Measurements from ENCODE around the gene SLC38A5. TPM values are rescaled to one million over a fixed set of nuclear protein-coding genes. Genes with fewer than 3 reads are reported as not detected.

The SLC38A5 gene
- total RNA-seq, 5 donors from 2014 or later (not counting 1 experiment from before 2014, with no cell fraction given), result 18.0 to 37.0 (median 26.5) TPM

GRCh38 chrX:48508400-48509244 is 38.6 kb upstream of the SLC38A5 start, which contains the start of gene PORCN:
TSS of gene PORCN (plus strand) at chrX:48508992. CDS start at chrX:48509821, 829 bp downstream.
- WGBS (ENCODE audit: insufficient coverage), result under 1% methylated on average over 33 of the region's 65 CpGs
- no peaks in the 10 kb centered on the region for H3K27me3 ChIP-seq (replicated peaks in 1 of 2; ENCODE audit: control insufficient read depth in 2 of 2, extremely low read depth in 1 of 2, insufficient read depth in 2 of 2, low read length in 1 of 2)
- H3K27ac Mint-ChIP-seq, result peak within 1 kb of the TSS; percentile 85
- peak; percentile 51 to 81 (median 69) for DNase-seq
- POLR2A ChIA-PET, result no interaction called here
- H3K9me3 Mint-ChIP-seq, result no peaks in the 10 kb centered on the region
- H3K4me3 Mint-ChIP-seq, result peak within 1 kb of the TSS; percentile 86 to 90 (median 88)
- peaks cover 0 to 22% of the 10 kb centered on the region in 2 experiments for H3K4me1 ChIP-seq (ENCODE audit: control insufficient read depth in 1 of 2, extremely low read depth in 1 of 2, insufficient read depth in 2 of 2, low read length in 2 of 2)
- peaks cover 10 to 32% (median 26%) of the 10 kb centered on the region in 3 donors for H3K4me1 Mint-ChIP-seq
- ATAC-seq (replicated peaks in 1 of 4), result peak; percentile 96 to 98 (median 96)
- peak within 1 kb of the TSS; percentile 53 to 73 for H3K4me3 ChIP-seq (ENCODE audit: control insufficient read depth in 1 of 2, extremely low read depth in 1 of 2, low read length in 1 of 2)
- H3K36me3 Mint-ChIP-seq, result peaks cover 10% of the 10 kb centered on the region
- peak within 1 kb of the TSS; percentile 74 for H3K27ac ChIP-seq (ENCODE audit: low read length)
- H3K36me3 ChIP-seq (ENCODE audit: control insufficient read depth in 2 of 2, extremely low read depth in 1 of 2, insufficient read depth in 1 of 2, low read length in 1 of 2), result peaks cover 0 to 8% of the 10 kb centered on the region in 2 donors
- CTCF ChIA-PET, result no interaction called here
- no peaks in the 10 kb centered on the region for H3K9me3 ChIP-seq
- no peaks in the 10 kb centered on the region for H3K27me3 Mint-ChIP-seq

GRCh38 chrX:48507246-48507645 is 37.2 kb upstream of the SLC38A5 start:
- ATAC-seq (replicated peaks in 1 of 4), result no peak
- Histone ChIP-seq H3K9me3 (no peaks in the 10 kb centered on the region), H3K27me3 (replicated peaks in 1 of 2; ENCODE audit: control insufficient read depth in 2 of 2, extremely low read depth in 1 of 2, insufficient read depth in 2 of 2, low read length in 1 of 2) (no peaks in the 10 kb centered on the region), H3K4me1 (ENCODE audit: control insufficient read depth in 1 of 2, extremely low read depth in 1 of 2, insufficient read depth in 2 of 2, low read length in 2 of 2) (peaks cover 0 to 22% of the 10 kb centered on the region in 2 experiments), H3K4me3 (ENCODE audit: control insufficient read depth in 1 of 2, extremely low read depth in 1 of 2, low read length in 1 of 2) (no peak overlapping the region), H3K27ac (ENCODE audit: low read length) (no peak overlapping the region), H3K36me3 (ENCODE audit: control insufficient read depth in 2 of 2, extremely low read depth in 1 of 2, insufficient read depth in 1 of 2, low read length in 1 of 2) (no peaks in the 10 kb centered on the region)
- ChIA-PET CTCF (no interaction called here), POLR2A (no interaction called here)
- Mint-ChIP-seq H3K27me3 (no peaks in the 10 kb centered on the region), H3K4me3 (no peak overlapping the region), H3K9me3 (no peaks in the 10 kb centered on the region), H3K4me1 (peaks cover 10 to 29% (median 26%) of the 10 kb centered on the region in 3 donors), H3K27ac (no peak overlapping the region), H3K36me3 (peaks cover 4% of the 10 kb centered on the region)
- no peak for DNase-seq
- WGBS (ENCODE audit: insufficient coverage), result no CpG with 5 or more reads among the region's 5 CpGs

GRCh38 chrX:48505481-48505880 is 35.4 kb upstream of the SLC38A5 start:
- CTCF ChIA-PET, result interaction anchor here in 1 of 2 donors (0.6 kb wide), 1 partner anchor 57 kb away, joined by 3 read pairs; no protein-coding TSS in a partner anchor
- Mint-ChIP-seq H3K9me3 (no peaks in the 10 kb centered on the region), H3K4me3 (no peak overlapping the region), H3K4me1 (peaks cover 10 to 17% (median 16%) of the 10 kb centered on the region in 3 donors), H3K36me3 (no peaks in the 10 kb centered on the region), H3K27ac (no peak overlapping the region), H3K27me3 (peaks cover 0 to 6% of the 10 kb centered on the region in 2 donors)
- no peak for ATAC-seq (replicated peaks in 1 of 4)
- no CpG with 5 or more reads among the region's 5 CpGs for WGBS (ENCODE audit: insufficient coverage)
- H3K27ac ChIP-seq (ENCODE audit: low read length), result no peak overlapping the region
- H3K27me3 ChIP-seq (replicated peaks in 1 of 2; ENCODE audit: control insufficient read depth in 2 of 2, extremely low read depth in 1 of 2, insufficient read depth in 2 of 2, low read length in 1 of 2), result no peaks in the 10 kb centered on the region
- POLR2A ChIA-PET, result no interaction called here
- H3K9me3 ChIP-seq, result no peaks in the 10 kb centered on the region
- no peak overlapping the region for H3K4me3 ChIP-seq (ENCODE audit: control insufficient read depth in 1 of 2, extremely low read depth in 1 of 2, low read length in 1 of 2)
- DNase-seq, result no peak
- no peaks in the 10 kb centered on the region for H3K36me3 ChIP-seq (ENCODE audit: control insufficient read depth in 2 of 2, extremely low read depth in 1 of 2, insufficient read depth in 1 of 2, low read length in 1 of 2)
- H3K4me1 ChIP-seq (ENCODE audit: control insufficient read depth in 1 of 2, extremely low read depth in 1 of 2, insufficient read depth in 2 of 2, low read length in 2 of 2), result peaks cover 0 to 20% of the 10 kb centered on the region in 2 experiments

- Mint-ChIP-seq H3K9me3 (no peaks in the 10 kb centered on the region), H3K36me3 (no peaks in the 10 kb centered on the region), H3K4me3 (no peak overlapping the region), H3K27me3 (peaks cover 0 to 7% of the 10 kb centered on the region in 2 donors), H3K4me1 (peaks cover 3 to 6% (median 6%) of the 10 kb centered on the region in 3 donors), H3K27ac (no peak overlapping the region)
- no peak overlapping the region for H3K27ac ChIP-seq (ENCODE audit: low read length)
- WGBS (ENCODE audit: insufficient coverage), result no CpG with 5 or more reads among the region's 7 CpGs
- DNase-seq (no peak), ATAC-seq (replicated peaks in 1 of 4) (no peak)
- no peaks in the 10 kb centered on the region for H3K27me3 ChIP-seq (replicated peaks in 1 of 2; ENCODE audit: control insufficient read depth in 2 of 2, extremely low read depth in 1 of 2, insufficient read depth in 2 of 2, low read length in 1 of 2)
- POLR2A ChIA-PET, result no interaction called here
- no peak overlapping the region for H3K4me3 ChIP-seq (ENCODE audit: control insufficient read depth in 1 of 2, extremely low read depth in 1 of 2, low read length in 1 of 2)
- no peaks in the 10 kb centered on the region for H3K9me3 ChIP-seq
- CTCF ChIA-PET, result no interaction called here
- H3K4me1 ChIP-seq (ENCODE audit: control insufficient read depth in 1 of 2, extremely low read depth in 1 of 2, insufficient read depth in 2 of 2, low read length in 2 of 2), result peaks cover 0 to 10% of the 10 kb centered on the region in 2 experiments
- H3K36me3 ChIP-seq (ENCODE audit: control insufficient read depth in 2 of 2, extremely low read depth in 1 of 2, insufficient read depth in 1 of 2, low read length in 1 of 2), result no peaks in the 10 kb centered on the region
These were observed 34.2 kb upstream of the SLC38A5 start for GRCh38 chrX:48504261-48504660.

- no peak for ATAC-seq (replicated peaks in 1 of 4)
- no peak for DNase-seq
- H3K27me3 ChIP-seq (replicated peaks in 1 of 2; ENCODE audit: control insufficient read depth in 2 of 2, extremely low read depth in 1 of 2, insufficient read depth in 2 of 2, low read length in 1 of 2), result no peaks in the 10 kb centered on the region
- H3K9me3 Mint-ChIP-seq, result no peaks in the 10 kb centered on the region
- no peaks in the 10 kb centered on the region for H3K36me3 ChIP-seq (ENCODE audit: control insufficient read depth in 2 of 2, extremely low read depth in 1 of 2, insufficient read depth in 1 of 2, low read length in 1 of 2)
- H3K4me3 Mint-ChIP-seq, result no peak overlapping the region
- no peaks in the 10 kb centered on the region for H3K9me3 ChIP-seq
- ChIA-PET CTCF (no interaction called here), POLR2A (no interaction called here)
- H3K36me3 Mint-ChIP-seq, result no peaks in the 10 kb centered on the region
- H3K27ac ChIP-seq (ENCODE audit: low read length), result no peak overlapping the region
- H3K4me3 ChIP-seq (ENCODE audit: control insufficient read depth in 1 of 2, extremely low read depth in 1 of 2, low read length in 1 of 2), result no peak overlapping the region
- H3K27ac Mint-ChIP-seq, result no peak overlapping the region
- peaks cover 0 to 23% of the 10 kb centered on the region in 2 donors for H3K27me3 Mint-ChIP-seq
- WGBS (ENCODE audit: insufficient coverage), result 63% methylated on average over 2 of the region's 6 CpGs
- H3K4me1 ChIP-seq (ENCODE audit: control insufficient read depth in 1 of 2, extremely low read depth in 1 of 2, insufficient read depth in 2 of 2, low read length in 2 of 2), result no peaks in the 10 kb centered on the region
- no peaks in the 10 kb centered on the region for H3K4me1 Mint-ChIP-seq
These were observed 28.3 kb upstream of the SLC38A5 start for GRCh38 chrX:48498374-48498809.

- Mint-ChIP-seq H3K27ac (no peak overlapping the region), H3K4me3 (no peak overlapping the region), H3K27me3 (peaks cover 0 to 23% of the 10 kb centered on the region in 2 donors), H3K4me1 (no peaks in the 10 kb centered on the region), H3K9me3 (no peaks in the 10 kb centered on the region), H3K36me3 (no peaks in the 10 kb centered on the region)
- no peak for ATAC-seq (replicated peaks in 1 of 4)
- Histone ChIP-seq H3K4me3 (ENCODE audit: control insufficient read depth in 1 of 2, extremely low read depth in 1 of 2, low read length in 1 of 2) (no peak overlapping the region), H3K9me3 (no peaks in the 10 kb centered on the region), H3K27ac (ENCODE audit: low read length) (no peak overlapping the region), H3K36me3 (ENCODE audit: control insufficient read depth in 2 of 2, extremely low read depth in 1 of 2, insufficient read depth in 1 of 2, low read length in 1 of 2) (no peaks in the 10 kb centered on the region), H3K27me3 (replicated peaks in 1 of 2; ENCODE audit: control insufficient read depth in 2 of 2, extremely low read depth in 1 of 2, insufficient read depth in 2 of 2, low read length in 1 of 2) (peaks cover 0 to under 1% of the 10 kb centered on the region in 2 experiments), H3K4me1 (ENCODE audit: control insufficient read depth in 1 of 2, extremely low read depth in 1 of 2, insufficient read depth in 2 of 2, low read length in 2 of 2) (no peaks in the 10 kb centered on the region)
- ChIA-PET CTCF (no interaction called here), POLR2A (no interaction called here)
- no CpG with 5 or more reads among the region's 5 CpGs for WGBS (ENCODE audit: insufficient coverage)
- no peak for DNase-seq
These were observed 27.8 kb upstream of the SLC38A5 start for GRCh38 chrX:48497871-48498270.
